Stimulated activated CD8-positive, alpha-beta memory T cell treated with anti-CD3 and anti-CD28 coated beads, Interleukin-4, amount 100 ng/mL, for 4 hours (primary cell): Measurements from ENCODE around the gene CACNA1A.
A peak's percentile ranks its signal among the peaks of the same experiment; 100 is the strongest.

Experiments used
- DNase-seq, 2 donors: peaks; one replicate each; pipeline ENCODE4 v3.0.0-alpha.2; 2020; ENCODE audit warnings: low read depth in 2 of 2, low spot score in 1 of 2

Gene CACNA1A

GRCh38 chr19:13165162-13165997 is 340.9 kb downstream of the CACNA1A start:
- DNase-seq, result no peak

GRCh38 chr19:13164343-13165161 is 341.7 kb downstream of the CACNA1A start:
- DNase-seq, result no peak

GRCh38 chr19:13163609-13164342 is 342.5 kb downstream of the CACNA1A start:
- DNase-seq, result no peak

GRCh38 chr19:13162724-13163608 is 343.3 kb downstream of the CACNA1A start:
- peak; percentile 76 to 78 for DNase-seq

- DNase-seq, result no peak
Observed at GRCh38 chr19:13160557-13160956, 345.7 kb downstream of the CACNA1A start.

- no peak for DNase-seq
Observed at GRCh38 chr19:13159713-13160112, 346.6 kb downstream of the CACNA1A start.
